Dendritic cell treated with granulocyte-macrophage colony-stimulating factor and Interleukin-4, amounts not matched to agents 40 ng/mL and 50 ng/mL, for 4 days (primary cell): ENCODE measurements around the gene SPON1.
"Not testable (repeated sequence)": the region's sequence is repeated elsewhere in the genome, so short reads cannot be mapped to it uniquely, and the experiment has no call there.

Source experiments
- H3K27ac Mint-ChIP-seq: one replicate; pipeline ENCODE4 v1.8.0; 2022; ENCODE audit warnings: mild to moderate bottlenecking, mixed read lengths
- H3K27me3 Mint-ChIP-seq: one replicate; pipeline ENCODE4 v1.8.0; 2022; ENCODE audit warnings: mild to moderate bottlenecking, mixed read lengths
- H3K36me3 Mint-ChIP-seq: one replicate; pipeline ENCODE4 v1.8.0; 2022; ENCODE audit warnings: low read depth, mixed read lengths
- H3K4me1 Mint-ChIP-seq: one replicate; pipeline ENCODE4 v1.8.0; 2022; ENCODE audit warnings: low read depth, mixed read lengths
- H3K4me3 Mint-ChIP-seq: one replicate; pipeline ENCODE4 v1.8.0; 2022; ENCODE audit warnings: mild to moderate bottlenecking, moderate library complexity, mixed read lengths
- H3K9me3 Mint-ChIP-seq: one replicate; pipeline ENCODE4 v1.8.0; 2022; ENCODE audit warnings: mixed read lengths
- intact Hi-C: fragments of 100-400 bp; cut with micrococcal nuclease; formaldehyde crosslinking; loops from one replicate; pipeline ENCODE4 v1.15.0; 2022

Gene SPON1

GRCh38 chr11:13937154-13937553, 25.4 kb upstream of the SPON1 start:
- intact Hi-C loops, result not testable (repeated sequence)

GRCh38 chr11:13938829-13939228, 23.7 kb upstream of the SPON1 start:
- H3K9me3 Mint-ChIP-seq, H3K36me3 Mint-ChIP-seq, H3K27ac Mint-ChIP-seq, H3K4me1 Mint-ChIP-seq, H3K27me3 Mint-ChIP-seq, intact Hi-C loops, H3K4me3 Mint-ChIP-seq: not testable (repeated sequence)

More at GRCh38 chr11:13937154-13937553, 25.4 kb upstream of the SPON1 start:
- H3K4me1 Mint-ChIP-seq, H3K27ac Mint-ChIP-seq, H3K27me3 Mint-ChIP-seq, H3K36me3 Mint-ChIP-seq, H3K4me3 Mint-ChIP-seq, H3K9me3 Mint-ChIP-seq: not testable (repeated sequence)

- peaks cover 8% of the 10 kb centered on the region for H3K9me3 Mint-ChIP-seq
- peaks cover 4% of the 10 kb centered on the region for H3K27me3 Mint-ChIP-seq
- H3K4me1 Mint-ChIP-seq, result no peaks in the 10 kb centered on the region
- H3K27ac Mint-ChIP-seq, result no peak overlapping the region
- intact Hi-C loops, result no loop called here
- H3K36me3 Mint-ChIP-seq, result no peaks in the 10 kb centered on the region
- no peak overlapping the region for H3K4me3 Mint-ChIP-seq
These were observed 22.3 kb upstream of the SPON1 start for GRCh38 chr11:13939961-13940906.

- H3K4me3 Mint-ChIP-seq, result no peak overlapping the region
- intact Hi-C loops, result no loop called here
- H3K27ac Mint-ChIP-seq, result no peak overlapping the region
- H3K36me3 Mint-ChIP-seq, result no peaks in the 10 kb centered on the region
- peaks cover 4% of the 10 kb centered on the region for H3K27me3 Mint-ChIP-seq
- peaks cover 8% of the 10 kb centered on the region for H3K9me3 Mint-ChIP-seq
- H3K4me1 Mint-ChIP-seq, result no peaks in the 10 kb centered on the region
These were observed 21.6 kb upstream of the SPON1 start for GRCh38 chr11:13940907-13941256.

GRCh38 chr11:13941775-13942174, 20.7 kb upstream of the SPON1 start:
- H3K27me3 Mint-ChIP-seq, result peaks cover 4% of the 10 kb centered on the region
- no peak overlapping the region for H3K27ac Mint-ChIP-seq
- no peaks in the 10 kb centered on the region for H3K4me1 Mint-ChIP-seq
- no peak overlapping the region for H3K4me3 Mint-ChIP-seq
- intact Hi-C loops, result no loop called here
- H3K9me3 Mint-ChIP-seq, result peaks cover 8% of the 10 kb centered on the region
- no peaks in the 10 kb centered on the region for H3K36me3 Mint-ChIP-seq

- intact Hi-C loops, result no loop called here
These were observed 20.1 kb upstream of the SPON1 start for GRCh38 chr11:13942378-13942777.

GRCh38 chr11:13942971-13943381, 19.5 kb upstream of the SPON1 start:
- peaks cover 4% of the 10 kb centered on the region for H3K9me3 Mint-ChIP-seq
- no peaks in the 10 kb centered on the region for H3K36me3 Mint-ChIP-seq
- H3K27ac Mint-ChIP-seq, result no peak overlapping the region
- intact Hi-C loops, result no loop called here
- no peaks in the 10 kb centered on the region for H3K4me1 Mint-ChIP-seq
- H3K27me3 Mint-ChIP-seq, result peaks cover 4% of the 10 kb centered on the region
- H3K4me3 Mint-ChIP-seq, result no peak overlapping the region

More at GRCh38 chr11:13942378-13942777, 20.1 kb upstream of the SPON1 start:
- Mint-ChIP-seq H3K27ac (no peak overlapping the region), H3K36me3 (no peaks in the 10 kb centered on the region), H3K4me1 (no peaks in the 10 kb centered on the region), H3K27me3 (peaks cover 4% of the 10 kb centered on the region), H3K4me3 (no peak overlapping the region), H3K9me3 (peaks cover 8% of the 10 kb centered on the region)

GRCh38 chr11:13944016-13944415, 18.5 kb upstream of the SPON1 start:
- intact Hi-C loops, result no loop called here
- Mint-ChIP-seq H3K27me3 (peaks cover 4% of the 10 kb centered on the region), H3K4me1 (no peaks in the 10 kb centered on the region), H3K4me3 (no peak overlapping the region), H3K27ac (no peak overlapping the region), H3K9me3 (no peaks in the 10 kb centered on the region), H3K36me3 (no peaks in the 10 kb centered on the region)

GRCh38 chr11:13944911-13945425, 17.6 kb upstream of the SPON1 start:
- H3K4me3 Mint-ChIP-seq, result no peak overlapping the region
- no peak overlapping the region for H3K27ac Mint-ChIP-seq
- H3K4me1 Mint-ChIP-seq, result no peaks in the 10 kb centered on the region

GRCh38 chr11:13947379-13947778, 15.1 kb upstream of the SPON1 start:
- H3K27me3 Mint-ChIP-seq, result no peaks in the 10 kb centered on the region
- H3K4me3 Mint-ChIP-seq, result no peak overlapping the region
- no peaks in the 10 kb centered on the region for H3K36me3 Mint-ChIP-seq
- H3K9me3 Mint-ChIP-seq, result no peaks in the 10 kb centered on the region
- H3K4me1 Mint-ChIP-seq, result no peaks in the 10 kb centered on the region
- H3K27ac Mint-ChIP-seq, result no peak overlapping the region
- intact Hi-C loops, result no loop called here

More at GRCh38 chr11:13944911-13945425, 17.6 kb upstream of the SPON1 start:
- intact Hi-C loops, result no loop called here
- no peaks in the 10 kb centered on the region for H3K36me3 Mint-ChIP-seq
- no peaks in the 10 kb centered on the region for H3K9me3 Mint-ChIP-seq
- H3K27me3 Mint-ChIP-seq, result peaks cover 4% of the 10 kb centered on the region

GRCh38 chr11:13949876-13950275, 12.6 kb upstream of the SPON1 start:
- Mint-ChIP-seq H3K36me3 (no peaks in the 10 kb centered on the region), H3K9me3 (no peaks in the 10 kb centered on the region), H3K27ac (no peak overlapping the region), H3K27me3 (peaks cover 5% of the 10 kb centered on the region), H3K4me1 (no peaks in the 10 kb centered on the region), H3K4me3 (no peak overlapping the region)
- intact Hi-C loops, result no loop called here

GRCh38 chr11:13952221-13952620, 10.3 kb upstream of the SPON1 start:
- Mint-ChIP-seq H3K36me3 (no peaks in the 10 kb centered on the region), H3K4me3 (no peak overlapping the region), H3K4me1 (no peaks in the 10 kb centered on the region), H3K27me3 (peaks cover 5% of the 10 kb centered on the region), H3K9me3 (no peaks in the 10 kb centered on the region), H3K27ac (no peak overlapping the region)
- intact Hi-C loops, result no loop called here

- H3K36me3 Mint-ChIP-seq, result no peaks in the 10 kb centered on the region
- intact Hi-C loops, result no loop called here
- no peak overlapping the region for H3K27ac Mint-ChIP-seq
- peaks cover 5% of the 10 kb centered on the region for H3K27me3 Mint-ChIP-seq
- no peak overlapping the region for H3K4me3 Mint-ChIP-seq
- H3K4me1 Mint-ChIP-seq, result no peaks in the 10 kb centered on the region
- no peaks in the 10 kb centered on the region for H3K9me3 Mint-ChIP-seq
These were observed 9.9 kb upstream of the SPON1 start for GRCh38 chr11:13952668-13953067.

GRCh38 chr11:13954591-13954990, 7.9 kb upstream of the SPON1 start:
- Mint-ChIP-seq H3K4me3 (no peak overlapping the region), H3K27ac (no peak overlapping the region), H3K9me3 (no peaks in the 10 kb centered on the region), H3K27me3 (peaks cover 13% of the 10 kb centered on the region), H3K36me3 (no peaks in the 10 kb centered on the region), H3K4me1 (no peaks in the 10 kb centered on the region)
- intact Hi-C loops, result no loop called here
